ENCODE measurements around the gene PPP1CC.

DNA sequence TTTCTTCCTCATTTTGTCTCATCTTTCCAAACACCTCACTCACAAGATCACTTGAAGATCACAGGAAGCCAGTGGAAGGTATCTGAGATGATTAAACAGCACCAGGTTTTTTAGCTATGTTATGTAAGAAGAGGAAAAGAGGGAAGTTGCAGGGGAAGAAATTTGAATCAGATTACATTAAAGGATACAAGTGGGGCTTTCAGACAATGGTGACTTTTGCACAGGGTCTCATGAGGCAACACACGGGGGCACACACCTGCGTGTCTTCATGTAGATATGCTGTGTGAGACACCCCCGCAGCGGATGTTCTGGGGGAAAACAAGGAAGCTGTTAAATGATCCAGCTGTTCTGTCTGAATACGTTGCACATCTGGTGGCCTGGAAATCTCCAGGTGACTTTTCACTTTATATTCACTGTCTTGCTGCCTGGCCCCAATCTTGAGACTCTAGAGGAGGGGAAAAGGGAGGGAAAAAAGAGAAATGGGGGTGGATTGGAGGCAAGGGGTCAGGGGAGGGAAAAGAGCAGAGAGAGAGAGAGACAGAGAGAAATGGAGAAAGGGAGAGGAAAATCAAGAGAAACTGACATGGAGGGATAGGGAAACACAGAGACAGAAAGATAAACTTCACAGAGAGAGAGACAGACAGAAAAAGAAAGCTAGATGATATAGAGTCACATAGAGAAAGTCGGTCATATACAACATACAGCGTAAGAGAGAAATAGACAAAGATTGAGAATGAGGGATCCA is 36.3 kb upstream of the PPP1CC start:
- no peak for TF ChIP-seq POLR2A (IDR thresholded peaks at IDR 0.05)
- TF ChIP-seq, protein P1, sequence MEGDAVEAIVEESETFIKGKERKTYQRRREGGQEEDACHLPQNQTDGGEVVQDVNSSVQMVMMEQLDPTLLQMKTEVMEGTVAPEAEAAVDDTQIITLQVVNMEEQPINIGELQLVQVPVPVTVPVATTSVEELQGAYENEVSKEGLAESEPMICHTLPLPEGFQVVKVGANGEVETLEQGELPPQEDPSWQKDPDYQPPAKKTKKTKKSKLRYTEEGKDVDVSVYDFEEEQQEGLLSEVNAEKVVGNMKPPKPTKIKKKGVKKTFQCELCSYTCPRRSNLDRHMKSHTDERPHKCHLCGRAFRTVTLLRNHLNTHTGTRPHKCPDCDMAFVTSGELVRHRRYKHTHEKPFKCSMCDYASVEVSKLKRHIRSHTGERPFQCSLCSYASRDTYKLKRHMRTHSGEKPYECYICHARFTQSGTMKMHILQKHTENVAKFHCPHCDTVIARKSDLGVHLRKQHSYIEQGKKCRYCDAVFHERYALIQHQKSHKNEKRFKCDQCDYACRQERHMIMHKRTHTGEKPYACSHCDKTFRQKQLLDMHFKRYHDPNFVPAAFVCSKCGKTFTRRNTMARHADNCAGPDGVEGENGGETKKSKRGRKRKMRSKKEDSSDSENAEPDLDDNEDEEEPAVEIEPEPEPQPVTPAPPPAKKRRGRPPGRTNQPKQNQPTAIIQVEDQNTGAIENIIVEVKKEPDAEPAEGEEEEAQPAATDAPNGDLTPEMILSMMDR (IDR thresholded peaks at IDR 0.05) = no peak

Data from body of pancreas (tissue), 4 donors.